ENCODE data around the gene DLL3. TPM values are rescaled to one million over a fixed set of nuclear protein-coding genes. Genes with fewer than 3 reads are reported as not detected.

The DLL3 gene
- total RNA-seq, 1 experiment from 2014 or later = 0.17 TPM

GRCh38 chr19:39533003-39533512 is 34.3 kb downstream of the DLL3 start:
- no peak overlapping the region for H3K27ac ChIP-seq (ENCODE audit: low read depth, low read length)
- intact Hi-C loops (cut with micrococcal nuclease) = loop anchor here (2.0 to 10.0 kb wide), 2 partner anchors 88 to 318 kb away; partner anchors contain the start of gene SUPT5H
- no peaks in the 10 kb centered on the region for H3K36me3 ChIP-seq (ENCODE audit: control insufficient read depth in 1 of 2, insufficient read depth in 2 of 2, low read length in 2 of 2)
- peak overlapping the region; percentile 97 for H3K4me2 ChIP-seq (ENCODE audit: low read length)
- H3K9me2 ChIP-seq (ENCODE audit: insufficient read depth) = no peaks in the 10 kb centered on the region
- peaks cover under 1% of the 10 kb centered on the region for H3K79me2 ChIP-seq (ENCODE audit: insufficient read depth, low read length)
- ChIA-PET RAD21 (ENCODE audit: low non-redundant PET in 1 of 2, low total read pairs in 2 of 2, uncharacterized antibody in 2 of 2, unreplicated experiment in 2 of 2) (no interaction called here), CTCF (interaction anchor here (1.0 to 2.8 kb wide), 5 partner anchors 9 to 135 kb away, joined by 3 to 24 read pairs (median 5); no protein-coding TSS in a partner anchor), POLR2A (interaction anchor here (1.0 to 1.2 kb wide), 3 partner anchors 14 to 97 kb away, joined by 4 to 7 read pairs (median 5); partner anchors contain the start of gene RPS16)
- no peaks in the 10 kb centered on the region for H3K9me3 ChIP-seq (ENCODE audit: control insufficient read depth in 1 of 2, insufficient read depth in 1 of 2, low read depth in 1 of 2, low read length in 2 of 2)
- no peak overlapping the region for H3K9ac ChIP-seq (ENCODE audit: low read length)
- H3K4me1 ChIP-seq (ENCODE audit: control insufficient read depth in 1 of 2, insufficient read depth in 2 of 2, low read length in 2 of 2) = peaks cover 3 to 13% of the 10 kb centered on the region in 2 experiments; a peak in 3 of 4 replicates
- TF ChIP-seq REST (IDR thresholded peaks at IDR 0.05; ENCODE audit: low read depth) (no peak), CTCF (IDR thresholded peaks at IDR 0.05 in 2 of 3, conservative IDR thresholded peaks at IDR 0.05 in 1 of 3; ENCODE audit: borderline replicate concordance in 1 of 3, insufficient read depth in 1 of 3, low read depth in 2 of 3, low read length in 2 of 3) (no peak), SRF (IDR thresholded peaks at IDR 0.05; ENCODE audit: low read depth) (no peak), SIN3A (IDR thresholded peaks at IDR 0.05; ENCODE audit: low read depth) (no peak), JUND (IDR thresholded peaks at IDR 0.05) (no peak), SP1 (IDR thresholded peaks at IDR 0.05; ENCODE audit: low read depth) (no peak), CEBPB (IDR thresholded peaks at IDR 0.05; ENCODE audit: low read depth) (no peak), EZH2phosphoT487 (IDR thresholded peaks at IDR 0.05; ENCODE audit: borderline replicate concordance) (no peak), YY1 (IDR thresholded peaks at IDR 0.05; ENCODE audit: extremely low read depth, insufficient replicate concordance, low read depth, low read length) (no peak), ZFX (IDR thresholded peaks at IDR 0.05) (no peak), FOSL1 (IDR thresholded peaks at IDR 0.05; ENCODE audit: low read depth) (no peak), ZNF274 (IDR thresholded peaks at IDR 0.05; ENCODE audit: low read depth, low read length) (no peak), ZBTB33 (IDR thresholded peaks at IDR 0.05; ENCODE audit: extremely low read depth, insufficient replicate concordance, low read length) (no peak), POLR2AphosphoS5 (IDR thresholded peaks at IDR 0.05; ENCODE audit: low read depth, low read length) (no peak), EZH2 (IDR thresholded peaks at IDR 0.05) (no peak), POLR2A (IDR thresholded peaks at IDR 0.05; ENCODE audit: borderline replicate concordance, extremely low read depth, insufficient read depth, insufficient read length) (no peak)
- TF ChIP-seq, protein P1, sequence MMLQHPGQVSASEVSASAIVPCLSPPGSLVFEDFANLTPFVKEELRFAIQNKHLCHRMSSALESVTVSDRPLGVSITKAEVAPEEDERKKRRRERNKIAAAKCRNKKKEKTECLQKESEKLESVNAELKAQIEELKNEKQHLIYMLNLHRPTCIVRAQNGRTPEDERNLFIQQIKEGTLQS (IDR thresholded peaks at IDR 0.05) = no peak
- peak overlapping the region; percentile 67 to 82; a peak in 3 of 4 replicates for H3K4me3 ChIP-seq (replicated peaks in 1 of 2; ENCODE audit: low read depth in 1 of 2, low read length in 2 of 2)
- ATAC-seq (peak; percentile 21), DNase-seq (ENCODE audit: low read depth, low spot score) (no peak)
- no peaks in the 10 kb centered on the region for H4K20me1 ChIP-seq (ENCODE audit: insufficient read depth)
- BruUV-seq (replicated peaks) = no TSS peak
- H2AFZ ChIP-seq (ENCODE audit: low read depth, low read length, poor library complexity, severe bottlenecking) = no peak overlapping the region
- H3K27me3 ChIP-seq (ENCODE audit: insufficient read depth, low read length) = no peaks in the 10 kb centered on the region

Data from HCT116 (cell line).